ENCODE data around the gene AMFR. TPM values are rescaled to one million over a fixed set of nuclear protein-coding genes. Genes with fewer than 3 reads are reported as not detected.

Gene AMFR
- total and polyA plus RNA-seq, 4 donors, result 39.5 to 86.1 (median 61.2) TPM

GRCh38 chr16:56320811-56321558 lies 104.4 kb downstream of the AMFR start:
- Histone ChIP-seq H3K4me1 (ENCODE audit: control insufficient read depth in 5 of 5, insufficient read depth in 5 of 5, low read length in 5 of 5) (peaks cover 0 to 25% (median 4%) of the 10 kb centered on the region in 5 donors), H3K27me3 (ENCODE audit: control insufficient read depth in 3 of 3, insufficient read depth in 3 of 3, low read length in 2 of 3) (peaks cover 0 to 6% (median 0%) of the 10 kb centered on the region in 3 donors), H3K27ac (ENCODE audit: low read depth in 1 of 2, low read length in 1 of 2) (no peak overlapping the region), H3K36me3 (ENCODE audit: control insufficient read depth in 4 of 4, insufficient read depth in 4 of 4, low read length in 4 of 4) (no peaks in the 10 kb centered on the region), H3K9me3 (ENCODE audit: control insufficient read depth in 4 of 4, insufficient read depth in 3 of 4, low read length in 3 of 4) (no peaks in the 10 kb centered on the region), H3K9ac (ENCODE audit: insufficient read depth in 1 of 2, low read length in 2 of 2) (no peak overlapping the region), H3K4me3 (no peak overlapping the region)
- no peak for TF ChIP-seq CTCF (IDR thresholded peaks at IDR 0.05; ENCODE audit: control extremely low read depth, extremely low read depth)
- no peak for DNase-seq
- 41 to 57% methylated on average over 7 of the region's 7 CpGs for WGBS, 2 donors
- no peak for ATAC-seq (ENCODE audit: insufficient read depth, low FRiP score)

- WGBS, 2 donors, result 87 to 92% methylated on average over 8 of the region's 8 CpGs
- no peak overlapping the region for H3K27ac ChIP-seq (ENCODE audit: low read depth in 1 of 2, low read length in 1 of 2)
- no peak for TF ChIP-seq CTCF (IDR thresholded peaks at IDR 0.05; ENCODE audit: control extremely low read depth, extremely low read depth)
- H3K4me3 ChIP-seq, result no peak overlapping the region
- H3K36me3 ChIP-seq (ENCODE audit: control insufficient read depth in 4 of 4, insufficient read depth in 4 of 4, low read length in 4 of 4), result no peaks in the 10 kb centered on the region
- peaks cover 0 to 25% (median 4%) of the 10 kb centered on the region in 5 donors for H3K4me1 ChIP-seq (ENCODE audit: control insufficient read depth in 5 of 5, insufficient read depth in 5 of 5, low read length in 5 of 5)
- DNase-seq (no peak), ATAC-seq (ENCODE audit: insufficient read depth, low FRiP score) (no peak)
- no peak overlapping the region for H3K9ac ChIP-seq (ENCODE audit: insufficient read depth in 1 of 2, low read length in 2 of 2)
- H3K27me3 ChIP-seq (ENCODE audit: control insufficient read depth in 3 of 3, insufficient read depth in 3 of 3, low read length in 2 of 3), result peaks cover 0 to 6% (median 0%) of the 10 kb centered on the region in 3 donors
- H3K9me3 ChIP-seq (ENCODE audit: control insufficient read depth in 4 of 4, insufficient read depth in 3 of 4, low read length in 3 of 4), result no peaks in the 10 kb centered on the region
Measured at GRCh38 chr16:56320056-56320455, 105.3 kb downstream of the AMFR start.

- H3K4me3 ChIP-seq, result no peak overlapping the region
- DNase-seq (no peak), ATAC-seq (ENCODE audit: insufficient read depth, low FRiP score) (no peak)
- no peak for TF ChIP-seq CTCF (IDR thresholded peaks at IDR 0.05; ENCODE audit: control extremely low read depth, extremely low read depth)
- H3K36me3 ChIP-seq (ENCODE audit: control insufficient read depth in 4 of 4, insufficient read depth in 4 of 4, low read length in 4 of 4), result no peaks in the 10 kb centered on the region
- 92 to 99% methylated on average over 6 of the region's 6 CpGs for WGBS, 2 donors
- H3K9me3 ChIP-seq (ENCODE audit: control insufficient read depth in 4 of 4, insufficient read depth in 3 of 4, low read length in 3 of 4), result no peaks in the 10 kb centered on the region
- H3K9ac ChIP-seq (ENCODE audit: insufficient read depth in 1 of 2, low read length in 2 of 2), result no peak overlapping the region
- no peak overlapping the region for H3K27ac ChIP-seq (ENCODE audit: low read depth in 1 of 2, low read length in 1 of 2)
- peaks cover 0 to 6% (median 0%) of the 10 kb centered on the region in 3 donors for H3K27me3 ChIP-seq (ENCODE audit: control insufficient read depth in 3 of 3, insufficient read depth in 3 of 3, low read length in 2 of 3)
- H3K4me1 ChIP-seq (ENCODE audit: control insufficient read depth in 5 of 5, insufficient read depth in 5 of 5, low read length in 5 of 5), result peaks cover 0 to 25% (median 4%) of the 10 kb centered on the region in 5 donors
Measured at GRCh38 chr16:56319376-56319775, 106.0 kb downstream of the AMFR start.

All from lung (tissue), 12 donors.